Left colon (tissue), 2 donors: ENCODE measurements around the gene TSHZ2. TPM values are rescaled to one million over a fixed set of nuclear protein-coding genes. Genes with fewer than 3 reads are reported as not detected.
"Not testable (repeated sequence)": the region's sequence is repeated elsewhere in the genome, so short reads cannot be mapped to it uniquely, and the experiment has no call there.

ENCODE experiments used
- ATAC-seq: fragments of 200-7000 bp; cut with Tn5 transposase; one replicate; pipeline ENCODE4 v1.9.1; 2020; ENCODE audit warnings: mild to moderate bottlenecking, moderate library complexity
- DNase-seq, 2 donors: peaks; one replicate each; pipeline ENCODE4 v3.0.0-alpha.2; 2020
- intact Hi-C, 2 donors: fragments of 100-400 bp; cut with DNase I in 1 of 2; cut with micrococcal nuclease in 1 of 2; formaldehyde crosslinking; loops; one replicate each; pipeline versions ENCODE4 v1.11.2 to v1.14.0; 2022; cut with DNase I, micrococcal nuclease
- total RNA-seq, 2 donors: library from RNA; stranded (reverse); fragmentation: NEBNext Ultra II Directional; extraction: Animal tissue kit (Norgen Biotek cat#: 25700); gene quantifications; one replicate each; pipeline ENCODE4 v1.2.1, GENCODE V29; 2021
- donor health status: DM: no; HTN: no; CAD: no.
- donor health status: DM: yes; HTN: yes; CAD: no.

Gene TSHZ2
- total RNA-seq, 2 donors from 2014 or later, result 1.7 to 4.9 TPM

DNA sequence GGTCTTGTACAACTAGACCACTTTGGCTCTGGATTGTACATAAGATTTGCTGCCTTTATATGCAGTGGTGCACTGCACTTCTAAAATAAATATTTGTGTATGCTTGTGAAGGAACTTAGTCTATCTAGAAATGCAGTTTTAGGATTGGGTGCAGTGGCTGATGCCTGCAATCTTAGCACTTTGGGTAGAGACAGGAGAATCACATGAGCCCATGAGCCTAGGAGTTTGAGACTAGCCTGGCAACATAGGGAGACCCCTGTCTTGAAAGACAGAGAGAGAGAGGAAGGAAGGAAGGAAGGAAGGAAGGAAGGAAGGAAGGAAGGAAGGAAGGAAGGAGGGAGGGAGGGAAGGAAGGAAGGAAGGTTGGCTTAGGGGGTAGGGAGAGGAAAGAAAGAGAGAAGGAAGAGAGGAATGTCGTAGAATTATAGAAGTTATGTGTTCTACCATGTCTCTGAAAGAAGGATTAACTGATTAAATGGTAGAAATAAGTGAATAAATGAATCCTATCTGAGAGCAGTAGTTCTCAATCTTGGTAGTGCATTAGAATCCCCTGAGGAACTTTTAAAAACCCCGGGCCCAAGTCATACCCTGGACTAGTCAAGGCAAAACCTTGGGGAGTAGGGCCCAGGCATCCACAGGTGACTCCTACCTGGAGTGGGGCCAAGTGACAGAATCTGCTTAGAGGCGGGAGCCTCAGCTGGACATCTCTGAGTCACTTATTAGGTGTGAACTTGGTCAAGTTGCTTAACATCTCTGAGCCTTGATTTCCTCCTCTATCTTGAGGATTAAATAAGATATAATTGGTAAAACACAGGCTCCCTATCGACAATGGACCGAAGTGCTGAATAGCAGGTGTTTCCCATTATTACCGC lies 491.2 kb downstream of the TSHZ2 start:
- intact Hi-C loops, result no loop called here
- ATAC-seq, result no peak
- DNase-seq, result no peak

- DNase-seq (no peak), ATAC-seq (no peak)
- intact Hi-C loops, result no loop called here
Observed at GRCh38 chr20:53466279-53466678, 494.1 kb downstream of the TSHZ2 start.

DNA sequence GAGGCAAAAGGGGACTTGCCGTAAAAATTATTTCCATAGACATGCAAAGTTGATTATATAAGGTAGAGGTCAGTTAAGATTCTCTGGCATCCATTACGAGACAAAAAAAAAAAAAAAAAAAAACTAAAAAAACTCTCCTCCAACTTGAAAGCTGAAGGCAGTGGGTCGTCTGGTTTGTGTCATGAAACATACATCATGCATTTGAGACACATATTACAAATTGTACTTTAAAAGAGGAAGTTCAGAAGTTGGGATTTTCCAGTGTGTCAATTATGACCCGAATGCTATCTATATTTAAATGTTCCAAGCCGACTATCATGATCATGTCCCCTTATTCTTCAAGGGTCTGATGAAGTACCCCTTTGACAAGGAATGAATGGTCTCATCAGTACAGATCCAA lies 496.4 kb downstream of the TSHZ2 start:
- intact Hi-C loops, result no loop called here
- ATAC-seq (no peak), DNase-seq (no peak)

- ATAC-seq, DNase-seq, intact Hi-C loops: not testable (repeated sequence)
Observed at GRCh38 chr20:53472859-53473258, 500.7 kb downstream of the TSHZ2 start.

DNA sequence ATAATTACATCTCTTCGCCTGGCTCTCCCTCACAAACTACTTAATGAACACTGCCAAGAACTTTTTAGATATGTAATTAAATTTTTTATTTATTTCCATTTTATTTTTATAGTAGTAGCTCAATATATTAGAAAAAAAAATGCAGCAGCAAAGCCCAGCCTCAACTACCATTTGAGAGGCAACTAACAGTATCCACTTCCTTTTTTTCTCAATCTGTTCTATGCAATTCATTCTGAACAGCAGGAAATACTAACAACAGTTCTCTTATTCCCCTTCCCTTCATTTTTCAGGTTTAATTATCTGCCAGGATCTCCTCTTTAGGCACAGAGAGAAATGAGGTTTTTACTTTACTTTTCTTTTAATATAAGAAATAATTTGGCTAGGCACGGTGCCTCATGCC lies 508.8 kb downstream of the TSHZ2 start:
- ATAC-seq, result no peak

GRCh38 chr20:53487461-53488200 lies 515.5 kb downstream of the TSHZ2 start:
- DNase-seq (no peak), ATAC-seq (no peak)
- intact Hi-C loops, result no loop called here

More for the DNA sequence above, 508.8 kb downstream of the TSHZ2 start:
- no peak for DNase-seq
- intact Hi-C loops, result no loop called here

DNA sequence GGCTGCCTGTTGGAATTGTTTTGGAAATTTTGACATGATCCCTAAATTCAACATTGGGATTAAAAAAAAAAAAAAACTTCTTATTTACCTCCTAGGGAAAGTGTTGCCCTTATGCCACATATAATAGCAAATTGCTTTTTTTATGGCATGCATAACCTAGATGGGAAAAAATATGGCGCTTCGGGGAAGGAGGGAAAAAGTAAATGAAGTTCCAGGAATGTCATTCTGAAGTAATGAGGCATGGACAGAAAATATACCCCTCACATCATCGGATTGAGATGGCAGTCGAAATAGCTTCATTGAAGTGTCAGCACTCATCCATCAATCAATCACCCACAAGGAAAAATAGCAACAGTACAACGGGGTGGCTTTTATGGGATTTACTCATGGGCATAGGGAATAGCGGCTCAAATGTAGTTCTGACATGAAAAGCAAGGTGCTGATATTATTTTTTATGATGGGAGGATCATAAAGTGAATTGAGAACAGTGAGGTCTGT lies 516.7 kb downstream of the TSHZ2 start:
- intact Hi-C loops, result no loop called here
- ATAC-seq, result no peak
- no peak for DNase-seq

DNA sequence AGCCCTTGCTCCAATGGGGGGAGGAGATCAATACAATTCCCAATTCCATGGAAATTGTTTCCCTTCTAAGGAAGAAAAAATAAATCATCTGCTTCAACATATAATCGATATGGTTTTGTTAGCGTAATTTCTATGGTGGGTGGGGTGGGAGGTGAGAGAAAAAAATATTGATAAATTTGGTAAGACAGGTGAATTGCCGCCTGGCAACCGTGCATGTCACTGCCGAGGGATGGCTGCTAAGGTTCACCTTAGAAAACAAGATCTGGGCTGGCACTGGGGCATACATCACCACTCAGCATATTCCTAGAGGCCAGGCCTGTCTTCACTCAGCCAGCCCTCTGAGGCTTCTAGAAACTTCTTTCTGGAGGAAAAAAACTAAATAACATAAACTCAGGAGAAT lies 517.4 kb downstream of the TSHZ2 start:
- ATAC-seq, result no peak
- intact Hi-C loops, result no loop called here
- no peak for DNase-seq

- DNase-seq (no peak), ATAC-seq (no peak)
- intact Hi-C loops, result no loop called here
Observed at GRCh38 chr20:53490620-53491019, 518.5 kb downstream of the TSHZ2 start.

- DNase-seq, result no peak
Observed at GRCh38 chr20:53491462-53491861, 519.3 kb downstream of the TSHZ2 start.

GRCh38 chr20:53492212-53492611 lies 520.1 kb downstream of the TSHZ2 start:
- intact Hi-C loops, result no loop called here
- no peak for ATAC-seq

More at GRCh38 chr20:53491462-53491861, 519.3 kb downstream of the TSHZ2 start:
- intact Hi-C loops, result no loop called here
- no peak for ATAC-seq

DNA sequence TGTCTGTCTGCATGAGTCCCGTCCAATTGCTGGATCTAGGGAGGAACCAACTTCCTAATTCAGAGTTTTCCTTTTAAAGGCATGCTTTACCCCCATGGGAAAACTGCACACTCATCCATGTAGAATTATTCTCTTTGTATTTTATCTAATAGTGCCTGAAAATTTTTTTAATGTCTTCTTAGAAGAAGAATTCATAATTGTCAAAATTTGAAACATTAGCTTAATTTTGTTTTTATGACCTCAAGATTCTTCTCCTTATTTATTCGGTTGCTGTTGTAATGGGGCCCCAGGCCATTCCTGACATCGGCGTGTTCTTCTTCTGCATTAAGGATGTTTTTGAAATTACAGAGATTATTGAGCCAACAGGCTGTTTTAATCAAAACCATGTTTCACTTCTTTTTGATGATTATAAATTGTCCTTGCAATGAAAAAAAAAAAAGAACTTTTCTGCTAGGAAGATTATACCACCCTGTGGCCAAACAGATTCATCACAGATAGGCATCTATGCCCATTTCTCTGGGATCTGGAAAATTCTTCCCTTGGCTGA lies 521.2 kb downstream of the TSHZ2 start:
- DNase-seq (no peak), ATAC-seq (no peak)

More at GRCh38 chr20:53492212-53492611, 520.1 kb downstream of the TSHZ2 start:
- no peak for DNase-seq

GRCh38 chr20:53494753-53495152 lies 522.6 kb downstream of the TSHZ2 start:
- DNase-seq, result no peak
- ATAC-seq, result no peak
- intact Hi-C loops, result no loop called here

More for the DNA sequence above, 521.2 kb downstream of the TSHZ2 start:
- intact Hi-C loops, result no loop called here

DNA sequence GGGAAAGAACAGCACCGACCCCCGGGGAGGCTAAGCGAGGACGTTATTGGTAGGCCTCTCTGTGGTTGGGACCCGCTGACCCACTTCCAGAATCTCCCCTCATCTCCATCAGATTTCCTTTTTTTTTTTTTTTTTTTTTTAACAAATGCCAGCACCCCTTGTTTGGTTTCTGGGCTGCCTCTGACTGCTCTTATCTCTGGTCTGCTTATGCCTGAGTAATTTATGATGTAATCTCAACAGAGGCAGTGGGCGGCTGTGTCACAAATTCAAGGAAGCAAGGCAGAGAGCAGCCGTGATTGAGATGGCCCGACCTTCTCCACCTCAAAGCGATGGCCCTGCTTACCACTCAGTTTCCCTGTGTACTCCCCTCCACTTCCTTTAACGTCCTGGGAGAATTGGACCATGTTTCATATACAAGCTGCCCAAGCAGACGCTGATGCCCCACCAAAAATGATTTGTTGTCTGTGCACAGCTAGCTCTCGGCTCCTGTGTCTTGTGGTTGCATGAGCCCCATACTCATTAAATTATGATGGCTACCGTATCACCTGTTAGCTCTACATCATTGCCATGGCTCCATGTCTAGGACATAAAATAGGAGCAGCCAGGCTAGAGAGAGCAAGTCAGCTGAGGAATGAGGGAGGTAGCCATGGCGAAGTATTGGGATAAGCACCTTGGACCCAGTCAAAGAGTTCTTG lies 523.4 kb downstream of the TSHZ2 start:
- intact Hi-C loops, result no loop called here
- ATAC-seq (no peak), DNase-seq (no peak)

DNA sequence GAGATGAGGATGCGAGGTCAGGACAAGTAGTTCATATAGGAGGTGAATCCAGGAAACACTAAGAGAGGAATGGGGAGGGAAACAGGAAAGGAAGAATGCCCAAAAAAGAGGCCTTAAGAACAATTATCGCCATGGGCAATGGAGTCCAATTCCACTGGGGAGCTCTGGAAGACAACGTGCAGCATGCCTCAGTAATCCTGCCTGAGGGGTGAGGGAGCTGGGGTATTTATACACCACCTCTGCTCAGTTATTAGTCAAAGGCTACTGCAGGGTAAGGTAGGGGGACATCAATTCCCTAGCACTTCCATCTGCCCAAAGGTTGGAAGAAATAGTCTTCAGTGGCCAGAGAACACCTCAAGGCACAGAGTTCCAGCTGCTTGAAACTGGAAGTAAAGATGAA lies 525.1 kb downstream of the TSHZ2 start:
- intact Hi-C loops, result no loop called here
- ATAC-seq (no peak), DNase-seq (no peak)

DNA sequence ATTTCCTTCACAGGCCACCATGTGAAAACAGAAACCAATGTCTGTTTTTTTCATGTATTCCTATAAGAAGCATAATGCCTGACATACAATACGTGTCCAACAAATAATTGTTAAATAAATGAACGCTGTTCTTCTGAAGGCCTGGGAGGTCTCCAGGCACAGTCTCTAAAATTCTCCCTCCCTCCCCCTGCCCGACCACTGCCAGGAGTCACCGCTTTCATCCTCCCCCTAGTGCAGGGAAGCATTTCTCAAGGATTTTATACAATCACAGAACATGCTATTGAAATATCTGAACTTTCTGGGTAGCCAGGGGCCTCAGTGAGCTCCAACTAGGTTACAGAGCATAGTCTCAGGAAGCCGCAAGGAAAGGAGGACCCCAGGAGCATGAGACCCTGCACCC lies 526.2 kb downstream of the TSHZ2 start:
- intact Hi-C loops, result no loop called here
- no peak for ATAC-seq
- DNase-seq, result no peak

DNA sequence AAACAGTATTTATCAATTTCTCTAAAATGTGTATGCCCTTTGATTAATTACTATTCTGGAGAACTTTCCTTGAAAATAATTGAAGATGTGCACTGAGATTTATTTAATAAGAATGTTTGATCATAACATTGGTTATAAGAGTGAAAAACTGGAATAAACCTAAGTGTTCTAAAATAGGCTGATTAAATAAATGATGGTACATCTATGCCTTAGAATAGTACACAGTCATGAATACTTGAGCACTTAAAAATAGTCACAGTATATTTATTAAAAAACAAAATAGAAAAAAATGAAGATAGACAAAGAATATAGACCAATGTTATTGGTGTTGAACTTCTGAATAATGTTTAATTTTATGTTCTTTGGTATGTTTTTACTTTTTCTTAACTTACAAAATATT lies 528.5 kb downstream of the TSHZ2 start:
- ATAC-seq (no peak), DNase-seq (no peak)
- intact Hi-C loops, result no loop called here

DNA sequence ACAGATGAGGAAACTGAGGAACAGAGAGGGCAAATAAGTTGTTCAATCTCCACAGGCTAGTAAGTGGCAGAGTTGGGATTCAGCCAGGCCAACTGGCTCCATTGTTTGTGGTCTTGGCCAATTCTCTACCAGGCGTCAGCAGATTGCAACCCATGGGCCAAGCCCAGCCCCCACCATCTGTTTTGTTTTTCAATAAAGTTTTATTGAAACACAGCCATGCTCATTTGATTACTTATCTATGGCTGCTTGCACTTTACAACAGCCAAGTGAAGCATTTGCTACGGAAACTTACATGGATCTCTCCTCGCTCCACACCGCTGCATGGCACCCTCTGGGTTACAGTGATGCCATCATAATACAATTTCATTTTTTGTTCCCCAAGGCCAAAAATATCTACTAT lies 530.7 kb downstream of the TSHZ2 start:
- no peak for DNase-seq
- intact Hi-C loops, result no loop called here
- no peak for ATAC-seq

- ATAC-seq (no peak), DNase-seq (no peak)
- intact Hi-C loops, result no loop called here
Observed at GRCh38 chr20:53503517-53503919, 531.4 kb downstream of the TSHZ2 start.
